Skin epidermis (tissue), 12 donors: ENCODE measurements around the gene ASTL.
A peak's percentile ranks its signal among the peaks of the same experiment; 100 is the strongest.

Source experiments
- H3K27ac ChIP-seq, 21 experiments: fragments of 200-600 bp; sonication (generic) in 11 of 21; one replicate each; pipeline ENCODE4 v1.5.0; 2020; ENCODE audit warnings: mild to moderate bottlenecking in 3 of 21, inconsistent platforms in 2 of 21, moderate library complexity in 2 of 21
- H3K4me3 ChIP-seq, 7 experiments: fragments of 200-600 bp; sonication (generic) in 2 of 7; one replicate each; pipeline ENCODE4 v1.5.0; 2020; ENCODE audit warnings: inconsistent platforms in 2 of 7, mild to moderate bottlenecking in 2 of 7, moderate library complexity in 1 of 7

The ASTL gene

DNA sequence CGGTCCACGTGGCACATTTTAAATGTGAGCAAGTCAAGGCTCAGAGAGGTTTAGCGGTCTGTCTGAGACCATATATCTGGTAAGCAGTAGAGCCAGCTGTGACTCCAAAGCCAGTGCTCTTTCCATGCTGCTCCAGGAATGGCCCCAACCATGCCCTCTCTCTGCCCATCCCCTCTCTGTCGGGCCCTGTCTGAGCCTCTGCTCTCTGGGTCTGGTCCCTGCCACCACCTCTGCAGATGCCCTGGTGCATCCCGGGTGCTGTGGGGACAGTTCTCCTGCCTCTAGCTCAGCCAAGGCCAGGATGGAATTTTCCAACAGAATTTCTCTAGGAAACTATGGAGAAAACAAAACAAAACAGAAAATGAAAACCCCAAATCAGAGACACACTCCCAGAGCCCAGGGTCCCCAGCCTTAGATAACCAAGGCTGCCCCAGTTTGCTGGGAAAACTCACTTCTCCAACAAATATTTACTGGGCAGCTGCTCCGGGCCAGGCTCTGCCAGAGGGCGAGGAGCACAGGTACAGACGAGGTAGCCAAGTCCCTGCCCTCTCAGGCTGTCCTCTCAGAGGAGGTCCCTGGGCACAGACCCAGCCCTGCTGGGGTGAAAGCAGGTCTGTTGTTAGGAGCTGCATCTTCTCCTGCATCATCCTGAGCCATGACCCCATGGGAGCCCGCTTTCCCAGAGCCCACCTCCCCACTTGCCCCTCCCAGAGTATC is 31.2 kb downstream of the ASTL start:
- Histone ChIP-seq H3K27ac (no peak overlapping the region), H3K4me3 (no peak overlapping the region)

DNA sequence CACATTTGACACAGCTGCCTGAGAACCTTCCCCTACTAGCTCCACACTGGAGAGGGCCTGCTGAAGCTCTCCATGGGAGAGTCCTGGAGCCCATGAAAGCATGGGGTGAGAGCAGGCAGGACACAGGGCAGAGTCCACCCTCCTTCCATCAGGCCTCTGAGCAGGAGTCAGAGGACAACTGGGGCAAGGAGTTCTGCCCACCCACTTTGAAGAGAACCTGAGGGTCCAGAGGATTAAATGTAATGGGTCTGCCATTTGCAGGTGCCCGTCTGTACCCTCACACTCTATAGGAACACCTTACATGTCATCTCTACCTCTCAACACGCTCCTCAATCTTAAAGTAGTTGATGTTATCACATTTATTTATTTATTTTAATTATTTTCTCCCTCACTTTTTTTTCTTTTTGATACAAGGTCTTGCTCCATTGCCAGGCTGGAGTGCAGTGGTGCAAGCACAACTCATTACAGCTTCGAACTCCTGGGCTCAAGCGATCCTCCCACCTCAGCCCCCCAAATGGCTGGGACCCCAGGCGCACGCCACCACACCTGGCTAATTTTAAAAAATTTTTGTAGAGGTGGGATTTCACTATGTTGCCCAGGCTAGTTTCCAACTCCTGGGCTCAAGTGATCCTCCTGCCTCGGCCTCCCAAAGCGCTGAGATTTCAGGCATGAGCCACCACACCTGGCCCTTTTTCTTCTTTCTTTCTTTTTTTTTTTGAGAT is 32.1 kb downstream of the ASTL start:
- no peak overlapping the region for H3K27ac ChIP-seq
- no peak overlapping the region for H3K4me3 ChIP-seq

DNA sequence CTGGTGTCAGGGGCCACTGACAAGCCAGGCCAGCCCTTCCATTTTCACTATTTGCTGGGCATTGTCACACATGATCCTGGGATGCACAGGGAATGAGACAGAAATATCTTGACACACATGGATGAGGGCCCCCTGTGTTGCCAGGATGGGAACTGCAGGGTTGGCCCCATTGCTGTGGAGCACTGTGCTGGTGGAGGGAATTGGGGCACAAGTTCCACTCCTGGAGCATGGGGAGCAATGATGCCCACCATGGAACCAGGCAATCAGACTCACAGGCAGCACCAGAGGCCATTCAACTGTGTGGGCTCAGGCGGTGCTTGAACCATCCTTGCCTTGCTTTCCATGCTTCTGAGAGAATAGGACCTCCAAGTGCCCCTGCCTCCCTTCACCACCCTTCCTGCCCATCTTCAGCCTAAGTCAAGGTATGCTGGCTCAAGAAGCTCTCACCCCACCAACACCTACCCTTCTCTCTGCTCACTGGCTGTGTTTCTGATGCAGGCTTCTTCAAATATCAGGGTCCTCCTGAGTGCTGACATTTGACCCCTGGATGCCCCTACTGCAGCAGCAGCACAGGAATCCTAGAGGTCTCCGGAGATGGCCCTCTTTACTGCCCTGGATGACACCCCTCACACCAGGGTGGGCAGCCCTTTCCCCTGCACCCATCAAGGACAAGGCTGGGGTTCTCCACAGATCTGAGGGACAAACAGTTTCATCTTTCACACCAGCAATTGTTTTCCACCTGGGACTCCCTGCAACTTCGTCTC is 33.0 kb downstream of the ASTL start:
- Histone ChIP-seq H3K4me3 (no peak overlapping the region), H3K27ac (no peak overlapping the region)

DNA sequence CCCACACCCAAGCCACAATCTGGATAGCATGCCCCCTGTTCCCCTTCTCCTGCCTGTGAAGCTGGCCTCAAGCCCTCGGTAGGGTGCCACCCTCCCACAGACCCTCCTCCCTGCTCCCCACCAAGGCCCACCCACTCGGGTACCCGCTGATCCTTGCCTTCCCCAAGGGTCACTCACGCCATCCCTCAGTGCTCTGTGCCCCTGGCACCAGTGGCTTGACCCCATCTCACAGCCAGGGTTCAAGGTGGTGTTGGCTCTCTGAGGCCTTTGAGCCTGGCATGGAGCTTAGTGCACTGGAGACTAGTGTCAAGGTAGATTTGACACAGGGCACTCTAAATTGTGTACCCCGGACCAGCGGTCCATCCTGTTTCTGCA is 33.8 kb downstream of the ASTL start:
- H3K4me3 ChIP-seq: no peak overlapping the region
- H3K27ac ChIP-seq: no peak overlapping the region

DNA sequence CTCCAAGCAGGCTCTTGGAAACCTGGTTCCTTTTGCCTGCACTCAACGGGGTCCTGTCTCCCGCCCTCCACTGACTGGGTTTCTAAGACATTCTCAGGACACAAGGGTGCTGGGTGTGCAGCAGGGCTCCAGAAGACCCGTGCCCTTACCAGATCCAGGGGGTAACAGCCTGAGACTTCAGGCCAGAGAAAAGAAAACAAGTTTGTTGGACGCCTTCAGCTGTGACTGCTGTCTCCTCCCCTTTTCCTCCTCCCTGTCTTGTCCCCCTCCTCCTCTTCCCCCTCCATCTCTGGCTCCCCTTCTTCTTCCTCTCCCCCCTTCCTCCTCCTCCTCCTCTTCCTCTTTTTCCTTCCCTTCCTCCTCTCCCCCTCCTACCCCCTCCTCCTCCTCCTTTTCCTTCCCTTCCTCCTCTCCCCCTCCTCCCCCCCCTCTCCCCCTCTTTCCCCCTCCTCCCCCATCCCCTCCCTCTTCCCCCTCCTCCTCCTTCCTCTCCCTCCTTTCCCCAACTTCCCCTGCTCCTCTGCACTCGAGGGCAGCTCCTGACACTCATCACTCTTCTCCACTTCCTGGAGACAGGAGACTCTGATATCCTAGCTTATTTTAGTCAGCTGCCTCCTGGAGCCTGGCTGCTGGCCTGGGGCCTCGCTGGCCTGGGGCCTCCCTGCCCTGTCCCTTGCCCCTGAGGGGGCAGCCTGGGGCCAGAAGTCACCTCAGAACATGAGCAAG is 34.4 kb downstream of the ASTL start:
- Histone ChIP-seq H3K4me3 (no peak overlapping the region), H3K27ac (no peak overlapping the region)

DNA sequence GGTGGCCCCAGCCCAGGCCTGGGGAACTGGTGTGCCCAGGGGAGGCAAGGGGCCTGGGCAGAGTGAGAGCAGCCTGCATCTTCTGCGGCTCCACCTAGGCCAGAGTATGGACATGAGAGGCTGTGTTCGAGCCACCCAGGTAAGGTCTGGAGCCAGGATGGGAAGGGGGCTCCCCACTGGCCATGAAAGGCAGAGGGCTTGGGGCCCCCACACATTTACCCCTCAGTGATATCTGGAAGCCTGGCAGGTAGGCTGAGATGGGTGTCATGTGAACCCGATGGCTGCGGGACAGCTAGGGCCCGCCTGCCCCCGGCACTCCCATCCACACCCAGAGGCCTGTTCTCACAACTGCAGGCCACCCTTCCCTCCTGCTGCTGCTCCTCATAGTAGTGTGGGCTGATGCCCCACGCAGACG is 35.1 kb downstream of the ASTL start:
- Histone ChIP-seq H3K4me3 (no peak overlapping the region), H3K27ac (no peak overlapping the region)

DNA sequence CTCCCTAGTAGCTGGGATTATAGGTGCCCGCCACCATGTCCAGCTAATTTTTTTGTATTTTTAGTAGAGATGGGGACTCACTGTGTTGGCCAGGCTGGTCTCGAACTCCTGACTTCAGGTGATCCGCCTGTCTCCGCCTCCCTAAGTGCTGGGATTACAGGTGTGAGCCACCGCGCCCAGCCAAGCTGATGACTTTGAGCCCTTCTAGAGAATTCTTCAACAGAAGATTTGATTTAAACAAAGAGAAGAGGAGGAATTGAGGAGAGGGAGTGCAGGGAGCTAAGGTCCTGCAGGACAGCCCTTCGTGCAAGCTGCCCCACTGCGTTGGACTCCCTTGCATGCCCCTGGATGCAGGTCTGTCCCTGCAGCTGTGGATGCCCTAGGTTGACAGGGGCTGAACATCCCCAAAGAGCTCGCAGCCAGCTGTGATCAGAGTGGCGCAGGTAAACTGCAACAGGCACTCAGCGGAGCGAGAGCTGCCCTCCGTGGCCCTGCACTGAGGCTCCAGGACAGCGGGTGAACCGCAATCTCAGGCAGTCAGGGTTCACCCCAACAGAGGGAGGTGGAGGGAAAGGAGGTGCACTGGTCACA is 35.6 kb downstream of the ASTL start:
- no peak overlapping the region for H3K27ac ChIP-seq
- H3K4me3 ChIP-seq: no peak overlapping the region

DNA sequence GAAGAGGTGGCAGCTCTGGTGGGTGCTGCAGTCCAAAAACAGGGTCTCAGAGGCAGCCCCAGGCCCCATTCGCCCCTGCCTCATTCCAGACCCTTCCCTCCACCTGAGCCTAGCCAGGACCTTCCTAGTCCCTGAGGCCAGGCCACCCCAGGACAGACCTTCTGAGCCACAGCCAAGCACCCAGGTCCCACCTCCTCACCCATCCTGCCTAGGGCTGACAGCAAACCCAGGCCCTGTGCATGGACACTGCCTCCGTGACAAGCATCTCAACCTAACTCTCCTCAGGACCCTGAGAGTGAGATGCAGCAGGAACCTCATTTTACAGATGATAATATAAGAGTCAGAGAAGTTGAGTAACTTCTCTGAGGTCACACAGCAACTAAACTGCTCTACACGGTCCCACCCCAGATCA is 37.4 kb downstream of the ASTL start:
- Histone ChIP-seq H3K27ac (no peak overlapping the region), H3K4me3 (no peak overlapping the region)

DNA sequence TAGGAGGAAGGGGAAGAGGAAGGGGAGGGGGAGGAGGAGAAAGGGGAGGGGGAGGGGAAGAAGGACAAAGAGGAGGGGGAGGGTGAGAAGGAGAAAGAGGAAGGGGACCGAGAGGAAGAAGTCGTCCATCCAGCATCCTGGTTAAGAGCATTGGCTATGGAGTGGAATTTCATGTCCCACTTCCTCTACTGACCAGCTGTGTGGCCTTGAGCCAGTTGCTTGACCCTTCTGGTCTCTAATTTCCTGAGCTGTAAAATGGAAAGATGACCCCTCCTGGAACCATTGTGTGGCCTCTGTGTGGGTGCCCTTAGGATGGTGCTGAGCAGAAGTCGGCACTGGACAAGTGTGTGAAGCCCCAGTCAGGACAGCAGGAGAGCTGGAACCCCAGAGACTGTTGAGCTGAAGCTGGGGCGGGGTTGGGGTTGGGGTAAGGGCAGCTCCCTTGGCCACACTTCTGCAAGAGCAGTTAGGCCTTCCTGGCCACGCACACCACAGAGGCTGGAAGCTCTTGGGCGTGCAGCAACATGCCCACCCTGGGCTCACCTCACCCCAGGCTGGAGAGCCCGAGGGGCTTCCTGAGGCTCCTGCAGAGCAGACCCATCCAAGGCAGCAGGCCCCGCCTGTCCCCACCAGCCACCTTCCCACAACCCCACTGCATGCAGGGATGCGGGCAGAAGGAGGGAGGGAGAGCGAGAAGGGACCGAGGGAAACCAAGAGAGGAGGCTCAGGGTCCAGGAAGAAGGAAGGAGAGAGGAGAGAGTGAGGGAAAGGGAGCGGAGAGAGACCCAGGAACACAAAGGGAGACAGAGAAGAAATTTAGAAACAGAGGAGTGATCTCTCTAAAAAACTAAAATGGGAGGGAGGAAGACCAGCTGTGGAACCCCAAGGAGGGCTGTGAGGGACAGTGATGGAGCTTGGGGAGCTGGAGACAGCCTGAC is 38.2 kb downstream of the ASTL start:
- H3K27ac ChIP-seq: no peak overlapping the region
- H3K4me3 ChIP-seq: no peak overlapping the region

DNA sequence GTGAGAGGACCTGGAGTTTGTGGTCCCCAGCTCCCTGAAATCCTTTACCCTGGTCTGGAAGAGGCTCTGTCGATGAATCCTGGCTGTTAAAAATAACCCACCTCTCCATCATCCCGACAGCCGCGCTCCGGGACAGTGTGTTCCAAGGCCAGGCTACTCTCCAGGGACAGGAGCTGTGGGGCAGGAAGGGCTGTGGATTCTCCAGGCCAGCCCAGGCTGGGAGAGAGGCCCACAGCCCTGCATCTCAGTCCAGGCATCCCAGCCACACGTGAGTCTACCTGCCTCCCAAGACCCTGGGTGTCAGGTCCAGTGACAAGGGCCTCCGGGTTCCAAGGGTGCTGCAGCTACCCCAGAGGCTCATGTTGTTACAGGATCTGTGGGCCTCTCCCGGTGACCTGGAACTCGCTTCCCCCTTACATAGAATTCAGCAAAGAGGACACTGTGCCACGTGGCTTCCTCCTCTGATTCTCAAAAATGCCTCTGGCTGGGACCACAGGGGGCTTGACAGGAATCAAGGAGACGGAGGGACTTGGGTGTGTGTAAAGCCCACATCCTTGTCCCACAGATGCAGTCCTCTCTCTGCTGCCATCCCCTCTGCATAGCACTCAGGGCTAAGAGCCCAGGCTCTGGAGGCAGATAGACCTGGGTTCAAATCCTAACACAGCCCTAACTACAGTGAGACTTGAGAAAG is 39.3 kb downstream of the ASTL start:
- Histone ChIP-seq H3K27ac (no peak overlapping the region), H3K4me3 (no peak overlapping the region)

DNA sequence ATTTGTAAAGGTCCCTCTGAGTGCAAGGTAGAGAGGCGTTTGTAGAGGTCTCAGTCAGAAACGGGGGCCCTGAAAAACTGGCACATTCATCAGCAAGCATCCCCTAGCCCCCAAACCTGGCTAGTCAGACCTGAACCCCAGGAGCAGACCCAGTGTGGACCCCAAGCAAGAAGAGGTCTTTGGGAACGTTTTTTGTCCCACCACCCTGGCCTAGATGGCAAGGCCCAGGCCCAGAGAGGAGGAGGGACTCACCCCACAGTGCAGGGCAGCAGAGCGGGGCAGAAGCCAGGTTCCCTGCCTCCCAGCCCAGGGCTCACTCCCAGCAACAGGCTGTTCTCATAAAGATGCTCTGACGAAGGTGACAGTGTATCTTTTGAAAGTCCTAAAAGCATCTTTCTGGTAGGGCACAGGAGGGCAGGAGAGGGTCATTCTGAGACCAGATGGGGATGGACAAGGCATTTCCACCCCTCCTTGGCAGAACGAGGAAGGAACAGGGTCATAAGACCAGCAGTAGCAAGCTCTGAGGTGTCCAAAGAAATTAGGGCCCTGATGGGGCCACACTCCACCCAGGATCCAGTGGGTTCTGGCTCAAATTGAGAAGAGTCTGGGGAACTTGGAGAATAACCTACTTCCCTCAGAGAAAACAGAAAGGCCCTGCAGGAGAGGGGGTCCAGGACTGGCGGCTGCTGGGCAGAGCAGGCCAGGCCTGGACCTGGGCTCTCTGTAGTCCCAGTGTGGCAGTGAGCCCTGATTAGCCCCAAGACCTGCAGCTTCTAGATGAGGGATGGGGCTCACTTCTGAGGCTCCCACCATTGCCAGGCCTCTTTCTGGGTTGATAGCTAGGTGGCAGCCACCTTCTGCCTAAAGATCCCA is 40.1 kb downstream of the ASTL start:
- Histone ChIP-seq H3K4me3 (no peak overlapping the region), H3K27ac (no peak overlapping the region)

DNA sequence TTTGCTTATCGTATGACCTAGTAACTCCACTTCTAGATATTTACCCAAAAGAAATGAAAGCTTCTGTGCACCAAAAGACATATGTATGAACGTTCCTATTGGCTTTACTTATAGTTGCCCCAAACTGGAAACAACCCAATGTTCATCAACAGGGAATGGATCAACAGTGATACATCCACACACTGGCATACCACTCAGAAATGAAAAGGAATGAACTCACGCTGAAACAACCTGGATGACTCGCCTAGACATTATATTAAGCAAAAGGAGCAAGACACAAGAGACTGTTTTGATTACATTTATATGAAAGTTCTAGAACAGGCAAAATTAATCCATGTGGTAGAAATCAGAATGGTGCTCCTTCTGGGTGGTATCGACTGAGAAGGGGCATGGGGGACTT is 40.9 kb downstream of the ASTL start:
- no peak overlapping the region for H3K27ac ChIP-seq

DNA sequence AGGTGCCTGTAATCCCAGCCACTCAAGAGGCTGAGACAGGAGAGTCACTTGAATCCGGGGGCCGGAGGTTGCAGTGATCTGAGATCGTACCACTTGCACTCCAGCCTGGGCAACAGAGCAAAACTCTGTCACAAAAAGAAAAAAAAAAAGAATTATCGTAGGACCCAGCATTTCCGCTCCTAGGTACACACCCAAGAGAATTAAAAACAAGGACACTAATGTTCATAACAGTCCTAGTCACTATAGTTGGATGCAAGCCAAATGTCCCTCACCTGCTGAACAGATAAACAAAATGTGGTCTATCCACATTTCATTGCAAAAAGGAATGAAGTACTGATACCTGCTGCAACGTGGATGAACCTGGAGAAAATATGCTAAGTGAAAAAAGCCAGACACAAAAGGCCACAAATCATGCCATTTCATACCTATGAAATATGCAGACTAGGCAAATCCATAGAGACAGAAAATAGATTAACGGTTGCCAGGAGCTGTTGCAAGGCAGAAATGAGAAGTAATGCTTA is 43.1 kb downstream of the ASTL start:
- Histone ChIP-seq H3K27ac (no peak overlapping the region), H3K4me3 (no peak overlapping the region)

More for the DNA sequence above, 40.9 kb downstream of the ASTL start:
- H3K4me3 ChIP-seq: no peak overlapping the region

DNA sequence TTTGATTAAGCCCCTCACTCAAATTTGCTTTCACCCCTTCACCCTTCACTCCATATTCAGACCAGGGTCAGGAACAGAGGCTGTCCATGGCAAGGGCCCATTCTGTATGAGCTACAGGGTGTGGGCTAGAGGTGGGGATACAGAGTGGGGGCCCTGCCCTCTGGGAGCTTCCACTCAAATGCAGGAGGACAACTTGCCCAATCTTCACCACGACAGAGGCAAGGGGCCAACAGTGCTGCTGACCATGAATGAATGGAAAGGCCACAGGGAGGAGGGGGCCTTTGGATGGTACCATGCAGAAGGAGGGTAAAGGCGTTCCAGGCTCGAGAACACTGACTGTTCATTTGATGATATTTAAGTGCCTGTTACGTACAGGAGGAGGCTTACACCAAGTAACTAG is 44.8 kb downstream of the ASTL start:
- no peak overlapping the region for H3K4me3 ChIP-seq
- H3K27ac ChIP-seq: peak overlapping the region in 1 of 21 experiments; percentile 22

DNA sequence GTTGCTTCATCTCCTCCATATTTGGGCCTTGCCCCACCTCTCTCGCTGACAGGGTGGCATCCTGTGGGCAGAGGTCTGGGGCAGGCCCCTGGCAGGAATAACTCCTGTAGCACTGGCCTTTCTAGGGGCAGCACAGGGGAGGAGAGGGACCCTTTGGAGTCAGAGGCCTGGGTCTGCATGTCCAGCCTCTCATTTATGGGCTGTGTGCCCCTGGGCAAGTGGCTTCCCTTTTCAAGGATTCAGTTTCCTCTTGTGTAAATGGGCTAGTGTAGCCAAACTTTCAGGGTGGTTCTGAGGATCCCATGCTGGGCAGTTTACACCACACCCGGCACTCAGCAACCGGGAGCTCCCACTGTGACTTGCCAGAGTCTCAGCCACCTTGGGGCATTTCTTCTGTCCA is 45.4 kb downstream of the ASTL start:
- Histone ChIP-seq H3K4me3 (no peak overlapping the region), H3K27ac (peak overlapping the region in 1 of 21 experiments; percentile 22)

DNA sequence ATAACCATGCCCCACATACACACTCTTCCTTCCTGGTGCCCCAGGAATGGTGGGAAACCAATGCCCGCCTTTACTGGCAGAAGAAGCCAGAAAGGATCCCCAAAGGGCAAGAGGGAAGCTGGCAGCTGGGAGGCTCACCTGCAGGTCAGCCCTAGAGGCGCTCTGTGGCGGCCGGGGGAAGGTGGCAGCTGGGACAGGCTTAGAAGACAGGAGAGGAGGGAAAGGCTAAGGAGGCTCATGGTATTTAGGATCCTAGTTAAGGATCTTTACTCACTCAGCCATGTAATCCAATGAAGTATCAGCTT is 45.8 kb downstream of the ASTL start:
- no peak overlapping the region for H3K4me3 ChIP-seq
- no peak overlapping the region for H3K27ac ChIP-seq
